Activated T-helper 1 cell treated with Interleukin-2 at 50 U/mL for 16 hours (primary cell): ENCODE data around the gene SRP54.
"Not testable (repeated sequence)": the region's sequence is repeated elsewhere in the genome, so short reads cannot be mapped to it uniquely, and the experiment has no call there.

Source experiments
- DNase-seq: peaks from one replicate; pipeline ENCODE4 v3.0.0-alpha.2; 2020; ENCODE audit warnings: low read depth

Gene SRP54

GRCh38 chr14:35046751-35047536 lies 64.2 kb downstream of the SRP54 start:
- no peak for DNase-seq

- DNase-seq, result no peak
Measured at GRCh38 chr14:35047976-35048513, 65.3 kb downstream of the SRP54 start.

GRCh38 chr14:35050652-35051051 lies 67.9 kb downstream of the SRP54 start:
- DNase-seq, result no peak

GRCh38 chr14:35051796-35052195 lies 69.0 kb downstream of the SRP54 start:
- DNase-seq, result no peak

- no peak for DNase-seq
Measured at GRCh38 chr14:35052637-35053036, 69.8 kb downstream of the SRP54 start.

- not testable (repeated sequence) for DNase-seq
Measured at GRCh38 chr14:35061113-35061791, 78.5 kb downstream of the SRP54 start.

GRCh38 chr14:35065731-35066130 lies 82.9 kb downstream of the SRP54 start:
- not testable (repeated sequence) for DNase-seq

GRCh38 chr14:35068238-35069012 lies 85.6 kb downstream of the SRP54 start:
- DNase-seq, result no peak

GRCh38 chr14:35072226-35072625 lies 89.4 kb downstream of the SRP54 start:
- no peak for DNase-seq

- no peak for DNase-seq
Measured at GRCh38 chr14:35073486-35073885, 90.7 kb downstream of the SRP54 start.

GRCh38 chr14:35078082-35078481 lies 95.3 kb downstream of the SRP54 start:
- DNase-seq, result no peak
